Neuronal stem cell (in vitro differentiated cells): ENCODE results near the gene ZFYVE9.
"Not testable (repeated sequence)": the region's sequence is repeated elsewhere in the genome, so short reads cannot be mapped to it uniquely, and the experiment has no call there.

ENCODE experiments used
- DNase-seq: peaks from one replicate; pipeline ENCODE4 v3.0.0-alpha.2; 2013; ENCODE audit warnings: low spot score
- H2AFZ ChIP-seq: one replicate; pipeline ENCODE4 v1.6.1; 2013; ENCODE audit warnings: mild to moderate bottlenecking, low read length, inconsistent platforms
- H2AK5ac ChIP-seq: 2 replicates; pipeline ENCODE4 v1.6.1; 2013; ENCODE audit warnings: low read depth, mild to moderate bottlenecking, inconsistent platforms, low read length, moderate library complexity, mixed read lengths
- H2BK120ac ChIP-seq: 2 replicates; pipeline ENCODE4 v1.6.1; 2013; ENCODE audit warnings: low read depth, mild to moderate bottlenecking, inconsistent platforms, low read length, moderate library complexity, mixed read lengths
- H2BK12ac ChIP-seq: one replicate; pipeline ENCODE4 v1.6.1; 2013; ENCODE audit warnings: low read length, inconsistent platforms
- H2BK15ac ChIP-seq: 2 replicates; pipeline ENCODE4 v1.6.1; 2013; ENCODE audit warnings: mild to moderate bottlenecking, low read length, inconsistent platforms, mixed read lengths
- H2BK5ac ChIP-seq: one replicate; pipeline ENCODE4 v1.6.1; 2013; ENCODE audit warnings: inconsistent platforms, mild to moderate bottlenecking, low read length, moderate library complexity
- H3K14ac ChIP-seq: one replicate; pipeline ENCODE4 v1.6.1; 2013; ENCODE audit warnings: low read length, inconsistent platforms
- H3K18ac ChIP-seq: 2 replicates; pipeline ENCODE4 v1.6.1; 2013; ENCODE audit warnings: low read length, inconsistent platforms
- H3K23ac ChIP-seq: 2 replicates; pipeline ENCODE4 v1.6.1; 2013; ENCODE audit warnings: low read depth, mild to moderate bottlenecking, mixed read lengths, low read length, inconsistent platforms; ENCODE audit not compliant: poor library complexity
- H3K27ac ChIP-seq: replicated peaks from 3 replicates; pipeline ENCODE4 v1.5.1; 2013; ENCODE audit warnings: low read length, inconsistent platforms
- H3K27me3 ChIP-seq, 3 experiments: 2 replicates each; pipeline ENCODE4 v1.6.1; 2013; ENCODE audit warnings: low read length in 3 of 3, mild to moderate bottlenecking in 2 of 3, inconsistent platforms in 1 of 3, low read depth in 1 of 3, mixed read lengths in 1 of 3, moderate library complexity in 1 of 3; ENCODE audit not compliant: control insufficient read depth in 3 of 3, insufficient read depth in 3 of 3
- H3K36me3 ChIP-seq, 2 donors: replicated peaks in 1 of 2; 2 replicates each; pipeline ENCODE4 v1.6.1; 2013; ENCODE audit warnings: low read length in 2 of 2; ENCODE audit not compliant: control insufficient read depth in 2 of 2, insufficient read depth in 2 of 2
- H3K4ac ChIP-seq: 2 replicates; pipeline ENCODE4 v1.6.1; 2013; ENCODE audit warnings: inconsistent platforms, mild to moderate bottlenecking, low read length, moderate library complexity
- H3K4me1 ChIP-seq, 2 donors: 1 replicate in 1 of 2; 2 replicates in 1 of 2; pipeline ENCODE4 v1.6.1; 2013; ENCODE audit warnings: low read length in 2 of 2, low read depth in 1 of 2; ENCODE audit not compliant: control insufficient read depth in 2 of 2, insufficient read depth in 1 of 2
- H3K4me2 ChIP-seq: one replicate; pipeline ENCODE4 v1.6.1; 2013; ENCODE audit warnings: mild to moderate bottlenecking, low read length, inconsistent platforms; ENCODE audit not compliant: insufficient read depth, poor library complexity, severe bottlenecking
- H3K4me3 ChIP-seq, 2 donors: 2 replicates each; pipeline ENCODE4 v1.5.1; 2013; ENCODE audit warnings: low read length in 2 of 2, mild to moderate bottlenecking in 2 of 2, inconsistent platforms in 1 of 2, moderate library complexity in 1 of 2
- H3K79me1 ChIP-seq: one replicate; pipeline ENCODE4 v1.6.1; 2013; ENCODE audit warnings: low read depth, mild to moderate bottlenecking, inconsistent platforms, low read length, moderate library complexity
- H3K9ac ChIP-seq: one replicate; pipeline ENCODE4 v1.6.1; 2013; ENCODE audit warnings: mild to moderate bottlenecking, low read depth, low read length, inconsistent platforms; ENCODE audit not compliant: poor library complexity
- H3K9me3 ChIP-seq, 2 donors: replicated peaks in 1 of 2; 2 replicates each; pipeline versions ENCODE3 to v1.6.1; 2013; ENCODE audit warnings: low read length in 2 of 2, mild to moderate bottlenecking in 2 of 2, inconsistent platforms in 1 of 2, low read depth in 1 of 2, mixed read lengths in 1 of 2, moderate library complexity in 1 of 2; ENCODE audit not compliant: control insufficient read depth in 2 of 2, insufficient read depth in 1 of 2
- H4K8ac ChIP-seq: one replicate; pipeline ENCODE4 v1.6.1; 2013; ENCODE audit warnings: low read depth, mild to moderate bottlenecking, inconsistent platforms, low read length, moderate library complexity
- H4K91ac ChIP-seq: one replicate; pipeline ENCODE4 v1.6.1; 2013; ENCODE audit warnings: low read length, low read depth, mild to moderate bottlenecking, inconsistent platforms; ENCODE audit not compliant: poor library complexity
- WGBS, 2 donors: extraction: QIAGEN DNeasy Blood & Tissue Kit; methylation state at CpG; one replicate each; pipeline ENCODE4 v1.1.7; 2013; ENCODE audit warnings: missing lambda C conversion rate in 2 of 2, mixed read lengths in 1 of 2; ENCODE audit not compliant: insufficient read length in 2 of 2, insufficient replicate concordance in 1 of 2; ENCODE audit errors: extremely low coverage in 2 of 2; 5-methylcytosine and 5-hydroxymethylcytosine counted together

ZFYVE9 gene

GRCh38 chr1:52145137-52145536 is 3.2 kb downstream of the ZFYVE9 start:
- Histone ChIP-seq H3K27ac (no peak overlapping the region), H3K9ac (no peak overlapping the region), H3K23ac (no peak overlapping the region), H2BK12ac (no peak overlapping the region), H3K9me3 (peaks cover 0 to 1% of the 10 kb centered on the region in 2 donors), H3K79me1 (peaks cover 8% of the 10 kb centered on the region), H2AK5ac (no peak overlapping the region), H4K8ac (no peak overlapping the region), H3K4me2 (no peak overlapping the region), H3K14ac (no peak overlapping the region), H2BK120ac (no peak overlapping the region), H3K4me1 (peaks cover 0 to 4% of the 10 kb centered on the region in 2 donors), H3K27me3 (peaks cover 0 to 11% (median 0%) of the 10 kb centered on the region in 3 experiments), H4K91ac (no peak overlapping the region), H3K4me3 (no peak overlapping the region), H3K36me3 (no peaks in the 10 kb centered on the region), H2AFZ (no peak overlapping the region), H2BK5ac (no peak overlapping the region), H3K4ac (no peak overlapping the region), H3K18ac (no peak overlapping the region), H2BK15ac (no peak overlapping the region)
- no peak for DNase-seq
- WGBS, 2 donors = no CpG with 5 or more reads among the region's 2 CpGs

GRCh38 chr1:52150445-52150844 is 8.6 kb downstream of the ZFYVE9 start:
- WGBS, 2 donors = no CpG with 5 or more reads among the region's 11 CpGs

GRCh38 chr1:52150946-52151345 is 9.1 kb downstream of the ZFYVE9 start:
- Histone ChIP-seq H3K4me3 (no peak overlapping the region), H3K18ac (no peak overlapping the region), H2BK5ac (no peak overlapping the region), H2AFZ (no peak overlapping the region), H3K27ac (no peak overlapping the region), H3K4me1 (no peaks in the 10 kb centered on the region), H4K8ac (no peak overlapping the region), H3K9ac (no peak overlapping the region), H3K4ac (no peak overlapping the region), H3K36me3 (no peaks in the 10 kb centered on the region), H3K79me1 (peaks cover 3% of the 10 kb centered on the region), H2AK5ac (no peak overlapping the region), H3K23ac (no peak overlapping the region), H4K91ac (no peak overlapping the region), H2BK12ac (no peak overlapping the region), H2BK15ac (no peak overlapping the region), H3K4me2 (no peak overlapping the region), H3K27me3 (no peaks in the 10 kb centered on the region), H3K9me3 (no peaks in the 10 kb centered on the region), H3K14ac (no peak overlapping the region), H2BK120ac (no peak overlapping the region)
- DNase-seq = no peak
- no CpG with 5 or more reads among the region's 1 CpG for WGBS, 2 donors

More at GRCh38 chr1:52150445-52150844, 8.6 kb downstream of the ZFYVE9 start:
- not testable (repeated sequence) for H3K4ac ChIP-seq, H4K91ac ChIP-seq, H3K36me3 ChIP-seq, H2BK12ac ChIP-seq, H2AK5ac ChIP-seq, H3K4me1 ChIP-seq, H3K14ac ChIP-seq, H4K8ac ChIP-seq, H2BK15ac ChIP-seq, H2AFZ ChIP-seq, H2BK5ac ChIP-seq, H3K4me2 ChIP-seq, H3K18ac ChIP-seq, H3K27ac ChIP-seq, H3K4me3 ChIP-seq, DNase-seq, H3K27me3 ChIP-seq, H3K9me3 ChIP-seq, H2BK120ac ChIP-seq, H3K9ac ChIP-seq, H3K79me1 ChIP-seq, H3K23ac ChIP-seq

- Histone ChIP-seq H3K4me3 (no peak overlapping the region), H3K4ac (no peak overlapping the region), H3K27ac (no peak overlapping the region), H2BK5ac (no peak overlapping the region), H3K14ac (no peak overlapping the region), H3K36me3 (no peaks in the 10 kb centered on the region), H3K9me3 (peaks cover 1% of the 10 kb centered on the region in 2 donors), H3K9ac (no peak overlapping the region), H2BK15ac (no peak overlapping the region), H3K4me2 (no peak overlapping the region), H2AFZ (no peak overlapping the region), H2AK5ac (no peak overlapping the region), H3K4me1 (no peaks in the 10 kb centered on the region), H2BK120ac (no peak overlapping the region), H4K8ac (no peak overlapping the region), H4K91ac (no peak overlapping the region), H3K27me3 (no peaks in the 10 kb centered on the region), H3K18ac (no peak overlapping the region), H2BK12ac (no peak overlapping the region), H3K79me1 (peaks cover 3% of the 10 kb centered on the region), H3K23ac (no peak overlapping the region)
- DNase-seq = no peak
- WGBS, 2 donors = no CpG with 5 or more reads among the region's 2 CpGs
These were observed 10.7 kb downstream of the ZFYVE9 start for GRCh38 chr1:52152572-52152971.
